Naive thymus-derived CD4-positive, alpha-beta T cell (primary cell): Measurements from ENCODE around the gene HOXA6. TPM values are rescaled to one million over a fixed set of nuclear protein-coding genes. Genes with fewer than 3 reads are reported as not detected.

Experiments
- microRNA-seq: library from miRNA; unstranded; fragments of <30 nt; microRNA quantifications from one replicate; pipeline ENCODE4 v1.2.0, GENCODE V29; 2022; ENCODE audit warnings: borderline microRNAs expressed
- polyA plus RNA-seq, 2 donors: library from polyadenylated mRNA; unstranded; fragments of 300-500 nt; fragmentation: Illumina TruSeq; gene quantifications; one replicate each; pipeline ENCODE4 v1.2.3, GENCODE V29; 2021
- total RNA-seq, 6 experiments: library from RNA in 5 of 6; stranded (reverse) in 5 of 6; gene quantifications; 1 replicate in 5 of 6; 2 replicates in 1 of 6; pipeline ENCODE4 v1.2.3 and lab custom pipeline; 2021 to 2026

The HOXA6 gene
- total and polyA plus RNA-seq, 7 experiments from 2014 or later: 0.32 to 0.49 TPM; not detected in 5

Small RNAs within 50 kb of the gene (microRNA-seq; reads per million reads assigned to microRNA genes)
- gene MIR196B: 39.4 reads per million, percentile 43 among the genes with 10 or more reads in this experiment

Other genes starting within 250 kb of the HOXA6 start
- gene HOXA1, start 51.8 kb downstream of the HOXA6 start, total RNA-seq: 1 to 10 TPM in 1 of 5 experiments, under 1 TPM in 3, not detected in 1; 0.10 to 1.1 (median 0.41) TPM
- under 1 TPM; 0.09 to 0.18 TPM for gene HOXA1, start 51.8 kb downstream of the HOXA6 start, polyA plus RNA-seq
- gene HOXA2, start 45.1 kb downstream of the HOXA6 start, total RNA-seq: not detected
- not detected for gene HOXA2, start 45.1 kb downstream of the HOXA6 start, polyA plus RNA-seq
- not detected for gene HOXA4, start 17.0 kb downstream of the HOXA6 start, total RNA-seq
- under 1 TPM in 1 of 2 donors, not detected in 1; 0.41 TPM for gene HOXA4, start 17.0 kb downstream of the HOXA6 start, polyA plus RNA-seq
- gene HOXA5, start 4.1 kb downstream of the HOXA6 start, total RNA-seq: 1 to 10 TPM in 1 of 5 experiments, under 1 TPM in 1, not detected in 3; 0.88 to 2.2 TPM
- gene HOXA5, start 4.1 kb downstream of the HOXA6 start, polyA plus RNA-seq: not detected
- gene HOXA3, start 4.8 kb upstream of the HOXA6 start, total RNA-seq: under 1 TPM in 1 of 5 experiments, not detected in 4; 0.12 TPM
- not detected for gene HOXA3, start 4.8 kb upstream of the HOXA6 start, polyA plus RNA-seq
- not detected for gene HOXA7, start 8.9 kb upstream of the HOXA6 start, total RNA-seq
- not detected for gene HOXA7, start 8.9 kb upstream of the HOXA6 start, polyA plus RNA-seq
- gene HOXA9, start 17.8 kb upstream of the HOXA6 start, total RNA-seq: 1 to 10 TPM in 1 of 5 experiments, under 1 TPM in 1, not detected in 3; 0.70 to 1.7 TPM
- not detected for gene HOXA9, start 17.8 kb upstream of the HOXA6 start, polyA plus RNA-seq
- under 1 TPM in 1 of 5 experiments, not detected in 4; 0.66 TPM for gene HOXA10, start 26.5 kb upstream of the HOXA6 start, total RNA-seq
- not detected for gene HOXA10, start 26.5 kb upstream of the HOXA6 start, polyA plus RNA-seq
- gene HOXA11, start 37.5 kb upstream of the HOXA6 start, total RNA-seq: not detected
- not detected for gene HOXA11, start 37.5 kb upstream of the HOXA6 start, polyA plus RNA-seq
- gene HOXA13, start 52.3 kb upstream of the HOXA6 start, total RNA-seq: not detected
- gene HOXA13, start 52.3 kb upstream of the HOXA6 start, polyA plus RNA-seq: not detected
- gene EVX1, start 95.0 kb upstream of the HOXA6 start, total RNA-seq: under 1 TPM in 1 of 5 experiments, not detected in 4; 0.11 TPM
- not detected for gene EVX1, start 95.0 kb upstream of the HOXA6 start, polyA plus RNA-seq